A172 (cell line): ENCODE measurements around the gene STK36. TPM values are rescaled to one million over a fixed set of nuclear protein-coding genes. Genes with fewer than 3 reads are reported as not detected.

ENCODE experiments used
- DNase-seq: peaks from one replicate; pipeline ENCODE4 v3.0.0-alpha.2; 2015; ENCODE audit warnings: low spot score
- total RNA-seq: library from RNA; depleted of rRNA; stranded (reverse); fragments of >200 nt; shearing (Covaris generic); gene quantifications from 2 replicates; pipeline ENCODE4 v1.2.3, GENCODE V29; 2014

STK36 gene
- total RNA-seq, 1 experiment from 2014 or later: 33.0 TPM

- DNase-seq: no peak
Observed at GRCh38 chr2:218720048-218721041, 48.5 kb downstream of the STK36 start.

DNA sequence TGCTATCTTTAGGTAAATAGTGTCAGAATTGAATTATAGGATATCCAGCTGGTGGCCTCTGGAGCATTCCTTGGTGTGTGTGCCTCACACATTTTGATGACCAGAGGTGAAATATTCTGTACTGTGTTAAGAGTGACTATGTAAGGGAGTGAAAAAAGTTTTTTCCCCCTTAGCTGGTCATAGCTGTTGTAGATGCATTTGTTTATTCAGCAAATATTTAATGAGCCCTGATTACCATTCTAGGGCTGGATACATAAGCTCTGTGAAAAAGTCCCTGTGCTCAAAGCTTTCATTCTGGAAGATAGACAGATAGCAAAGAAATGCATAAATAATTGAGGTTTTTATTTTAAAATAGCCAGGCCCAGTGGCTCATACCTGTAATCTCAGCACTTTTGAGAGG, 49.6 kb downstream of the STK36 start:
- no peak for DNase-seq

- no peak for DNase-seq
Observed at GRCh38 chr2:218721934-218722333, 50.0 kb downstream of the STK36 start.

GRCh38 chr2:218722419-218722818, 50.5 kb downstream of the STK36 start:
- no peak for DNase-seq

DNA sequence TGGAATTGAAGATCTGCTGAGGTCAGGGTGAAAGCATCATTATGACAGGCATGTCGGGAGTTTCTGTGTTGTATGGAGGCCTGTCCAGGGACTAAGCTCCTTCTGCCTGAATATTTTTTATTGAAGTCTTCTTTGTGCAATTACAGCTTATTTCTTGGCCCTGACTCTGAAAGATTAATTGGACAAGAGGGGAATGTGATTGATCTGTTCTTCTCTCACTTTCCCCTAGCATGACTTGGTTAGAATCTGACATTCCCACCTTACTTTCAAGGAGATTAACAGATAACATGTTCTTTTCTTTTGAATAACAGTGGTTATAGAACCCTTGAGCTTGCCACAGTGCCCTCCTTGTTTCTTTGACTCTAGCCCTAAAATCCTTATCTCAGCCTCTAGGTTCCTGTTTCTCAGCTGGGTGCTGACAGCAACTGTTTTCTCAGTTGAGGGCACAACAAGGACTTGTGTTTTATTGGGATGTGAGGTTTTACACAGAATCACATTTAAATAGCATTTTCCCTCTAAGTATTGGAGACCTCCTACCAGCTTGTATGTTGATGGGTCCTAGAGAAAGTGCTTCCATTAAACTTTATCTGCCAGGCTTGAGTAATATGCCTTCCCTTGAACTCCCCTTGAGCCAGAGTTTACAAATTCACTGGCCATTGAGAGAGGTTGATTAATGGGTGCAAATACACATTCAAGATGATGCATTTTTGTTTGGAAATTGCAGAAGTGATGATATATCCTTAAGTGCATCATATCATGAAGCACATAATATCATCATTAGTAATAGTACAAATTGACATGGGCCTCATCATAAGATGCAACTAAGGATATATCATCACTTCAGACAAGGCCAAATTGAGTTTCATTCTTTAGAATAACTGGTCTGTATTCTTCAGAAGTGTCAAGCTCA, 51.2 kb downstream of the STK36 start:
- no peak for DNase-seq

DNA sequence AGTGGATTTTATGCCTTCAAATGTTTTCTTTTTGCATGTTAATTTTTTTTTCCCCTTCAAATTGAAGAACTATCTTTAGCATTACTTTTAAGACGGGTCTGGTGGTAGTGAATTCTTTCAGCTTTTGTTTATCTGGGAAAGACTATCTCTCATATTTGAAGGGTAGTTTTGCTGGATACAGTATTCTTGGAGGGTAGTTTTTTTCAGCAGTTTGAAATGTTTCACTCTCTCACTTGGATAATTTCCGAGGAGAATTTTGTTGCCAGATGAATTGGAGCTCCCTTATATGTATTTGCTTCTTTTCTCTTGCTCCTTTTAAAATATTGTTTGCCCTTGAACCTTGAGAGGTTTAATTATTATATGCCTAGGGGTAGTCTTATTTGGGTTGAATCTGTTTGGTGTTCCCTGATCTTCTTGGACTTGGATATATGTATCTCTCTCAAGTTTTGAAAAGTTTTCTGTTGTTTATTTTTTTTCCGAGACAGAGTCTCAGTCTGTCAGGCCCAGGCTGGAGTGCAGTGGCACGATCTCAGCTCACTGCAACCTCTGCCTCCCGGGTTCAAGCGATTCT, 54.2 kb downstream of the STK36 start:
- DNase-seq: no peak

DNA sequence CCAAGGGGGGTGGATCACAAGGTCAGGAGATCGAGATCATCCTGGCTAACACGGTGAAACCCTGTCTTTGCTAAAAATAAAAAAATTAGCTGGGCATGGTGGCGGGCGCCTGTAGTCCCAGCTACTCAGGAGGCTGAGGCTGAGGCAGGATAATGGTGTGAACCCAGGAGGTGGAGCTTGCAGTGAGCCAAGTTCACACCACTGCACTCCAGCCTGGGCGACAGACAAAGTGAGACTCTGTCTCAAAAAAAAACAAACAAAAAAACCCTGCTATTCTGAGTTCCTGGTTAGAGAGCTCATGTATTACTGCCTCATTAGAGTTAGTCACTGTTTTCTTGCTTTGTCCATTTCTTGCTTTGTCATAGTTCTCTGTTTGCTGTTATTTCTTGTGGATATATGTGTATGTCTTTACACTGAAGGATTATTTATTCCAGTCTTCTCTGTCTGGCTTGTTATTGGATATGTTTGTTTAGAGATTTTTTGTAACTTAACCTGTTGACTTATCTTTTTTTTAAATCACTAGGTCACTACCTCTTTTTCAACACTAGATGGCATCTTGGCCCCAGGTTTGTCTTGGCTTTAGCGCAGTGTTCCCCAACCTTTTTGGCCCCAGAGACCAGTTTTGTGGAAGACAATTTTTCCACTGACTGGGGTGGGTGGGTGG, 55.7 kb downstream of the STK36 start:
- no peak for DNase-seq

DNA sequence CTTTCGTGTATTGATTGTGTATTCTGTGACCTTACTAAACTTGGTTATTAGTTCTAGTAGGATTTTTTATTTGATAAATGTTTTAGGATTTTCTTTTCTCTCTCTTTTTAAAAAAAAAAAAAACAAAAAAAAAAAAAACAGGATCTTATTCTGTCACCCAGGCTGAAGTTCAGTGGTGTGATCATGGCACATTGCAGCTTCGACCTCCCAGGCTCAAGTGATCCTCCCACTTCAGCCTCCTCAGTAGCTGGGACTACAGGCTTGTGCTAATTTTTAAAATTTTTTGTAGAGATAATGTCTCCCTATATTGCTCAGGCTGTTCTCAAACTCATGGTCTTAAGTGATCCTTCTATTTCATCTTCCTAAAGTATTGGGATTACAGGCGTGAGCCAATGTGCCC, 57.8 kb downstream of the STK36 start:
- no peak for DNase-seq

- DNase-seq: no peak
Observed at GRCh38 chr2:218732052-218732760, 60.3 kb downstream of the STK36 start.

- DNase-seq: no peak
Observed at GRCh38 chr2:218732761-218733158, 60.9 kb downstream of the STK36 start.

- peak; percentile 46 for DNase-seq
Observed at GRCh38 chr2:218733171-218734021, 61.5 kb downstream of the STK36 start.

GRCh38 chr2:218734190-218734975, 62.5 kb downstream of the STK36 start:
- peak; percentile 21 for DNase-seq

- no peak for DNase-seq
Observed at GRCh38 chr2:218736531-218736930, 64.6 kb downstream of the STK36 start.

DNA sequence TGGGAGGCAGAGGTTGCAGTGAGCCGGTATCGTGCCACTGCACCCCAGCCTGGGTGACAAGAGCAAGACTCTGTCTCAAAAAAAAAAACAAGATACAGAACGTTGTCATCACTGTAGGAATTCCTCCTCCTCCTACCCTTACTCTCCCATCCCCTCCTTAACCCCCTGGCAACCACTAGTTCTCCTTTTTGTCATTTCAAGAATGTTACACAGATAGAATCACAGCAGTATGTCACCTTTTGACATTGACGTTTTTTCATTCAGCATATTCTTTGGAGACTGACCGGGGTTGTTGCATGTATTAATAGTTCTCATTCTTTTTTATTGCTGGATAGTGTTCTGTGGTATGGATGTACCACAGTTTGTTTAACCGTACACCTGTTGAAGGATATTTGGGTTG, 71.2 kb downstream of the STK36 start:
- DNase-seq: no peak

DNA sequence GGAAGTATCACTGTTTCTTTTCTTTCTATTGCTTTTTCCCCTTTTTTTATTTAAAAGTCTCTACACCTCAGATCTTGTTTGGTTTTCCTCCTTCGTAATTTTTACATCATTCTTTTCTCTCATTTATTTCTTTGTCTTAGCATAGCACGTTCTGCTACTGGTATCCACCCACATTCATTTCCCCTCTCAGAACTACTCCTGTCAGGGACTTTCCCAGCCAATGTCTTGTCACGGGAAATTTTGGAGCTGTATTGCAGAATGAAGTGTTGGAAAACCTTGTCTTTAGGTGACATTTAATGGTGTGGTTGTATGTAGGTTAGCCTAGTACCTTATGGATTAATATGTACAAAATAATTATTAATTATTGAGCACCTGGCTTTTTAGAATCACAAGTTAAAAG, 72.7 kb downstream of the STK36 start:
- no peak for DNase-seq

DNA sequence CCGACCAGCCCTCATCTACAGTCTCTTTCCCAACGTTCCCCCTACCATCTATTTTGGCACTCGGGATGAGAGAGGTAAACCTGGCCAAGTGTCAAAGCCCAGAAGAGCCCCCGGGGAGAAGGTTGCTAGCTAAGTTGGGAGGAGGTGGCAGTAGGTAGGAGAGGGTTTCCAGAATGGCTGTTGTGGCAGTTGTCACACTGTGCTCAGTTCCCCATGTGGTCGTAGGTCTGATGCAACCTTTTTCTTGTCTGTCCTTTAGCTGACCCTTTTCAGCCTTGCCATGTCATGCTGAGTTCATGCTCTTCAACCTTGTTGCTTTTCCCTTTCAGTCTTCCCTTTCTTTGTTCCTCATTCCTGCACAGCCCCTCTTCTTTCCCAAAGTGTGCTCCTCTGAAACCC, 73.3 kb downstream of the STK36 start:
- no peak for DNase-seq

DNA sequence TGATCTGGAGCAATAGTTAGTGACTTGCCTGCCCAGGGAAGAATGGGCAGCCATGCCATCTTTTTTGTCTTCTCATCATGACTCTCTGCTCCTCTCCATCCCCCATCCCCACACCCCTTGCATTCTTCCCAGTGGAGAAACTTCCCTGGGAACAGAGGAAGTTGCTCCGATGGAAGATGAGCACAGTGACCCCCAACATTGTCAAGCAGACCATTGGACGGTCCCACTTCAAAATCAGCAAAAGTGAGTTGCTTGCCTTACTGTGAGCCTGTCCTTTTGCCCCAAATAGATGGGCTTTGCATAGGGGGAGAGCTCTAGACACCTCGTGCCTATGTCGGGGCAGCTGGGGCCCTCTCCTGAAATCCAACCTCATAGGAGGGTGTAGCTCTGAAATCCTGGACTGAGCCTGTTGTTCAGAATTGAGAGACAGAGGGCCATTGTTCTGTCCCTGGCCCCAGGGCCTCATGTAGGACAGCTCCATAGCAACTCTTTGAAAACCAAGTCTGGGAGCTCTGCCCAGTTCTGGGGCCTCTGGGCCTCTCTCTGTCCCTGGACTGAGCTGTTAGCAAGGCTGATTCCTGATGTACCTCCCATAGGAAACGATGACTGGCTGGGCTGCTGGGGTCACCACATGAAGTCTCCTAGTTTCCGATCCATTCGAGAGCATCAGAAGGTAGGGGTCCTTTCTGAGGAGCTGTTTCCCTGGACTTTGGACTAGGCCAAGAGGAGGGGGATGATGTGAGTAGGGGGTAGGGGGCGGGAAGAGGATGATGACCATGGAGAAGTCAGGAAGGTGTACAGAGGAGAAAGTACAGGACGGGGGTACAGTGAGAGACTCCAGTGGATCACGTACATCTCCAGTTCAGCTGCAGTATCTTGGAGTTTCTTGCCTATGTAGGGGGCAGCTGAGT, 73.9 kb downstream of the STK36 start:
- DNase-seq: no peak

DNA sequence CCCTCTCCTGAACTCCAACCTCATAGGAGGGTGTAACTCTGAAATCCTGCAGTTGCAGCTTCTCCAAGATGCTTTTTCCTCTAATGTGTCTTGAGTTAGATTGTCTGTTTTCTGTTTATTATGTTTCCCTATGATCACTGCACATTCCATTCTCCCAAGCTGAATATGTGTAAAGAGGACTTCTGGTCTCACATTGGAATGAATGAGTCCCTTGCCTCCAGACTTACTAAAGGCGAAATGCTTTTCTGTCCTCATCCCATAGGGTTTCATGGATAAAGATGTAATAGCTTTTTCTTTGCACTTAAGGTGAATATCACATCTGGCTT, 74.5 kb downstream of the STK36 start:
- no peak for DNase-seq
